Measurements from ENCODE around the gene PTPRT.

PTPRT gene

DNA sequence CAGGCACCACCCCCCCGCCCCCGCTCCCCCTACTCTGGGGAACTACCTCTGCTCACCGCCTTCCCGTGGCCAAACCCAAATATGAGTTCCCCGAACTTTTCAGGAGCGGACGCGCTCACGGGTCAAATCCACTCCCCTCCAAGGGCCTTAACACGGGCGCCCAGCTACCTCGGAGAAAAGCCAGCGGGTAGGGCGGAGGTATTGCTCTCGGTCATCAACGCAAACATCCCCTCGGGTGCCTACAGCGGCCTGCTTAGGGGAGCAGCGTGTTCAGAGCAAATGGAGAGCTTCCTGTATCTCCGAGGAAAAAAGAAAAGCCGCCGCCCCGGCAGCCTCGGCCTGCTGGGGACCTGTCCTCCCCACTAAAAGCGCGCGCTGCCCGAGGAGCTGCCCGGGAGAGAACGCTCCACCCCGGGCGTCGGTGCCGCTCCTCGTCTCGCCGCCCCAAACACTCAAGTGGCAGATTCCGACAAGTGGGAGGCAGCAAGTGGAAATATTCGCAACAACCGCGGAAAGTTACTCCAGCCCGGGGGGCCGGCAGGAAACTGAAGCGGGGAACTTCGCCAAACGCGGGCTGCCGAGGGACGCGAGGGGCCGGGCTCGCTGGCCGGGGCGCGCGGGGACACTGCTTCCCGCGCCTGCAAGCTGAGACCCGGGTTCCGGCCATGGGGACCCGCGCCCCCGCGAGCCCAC, 699 bp downstream of the PTPRT start:
- ChIA-PET CTCF (interaction anchor here (2.7 kb wide), 1 partner anchor 1451 kb away, joined by 17 read pairs; no protein-coding TSS in a partner anchor), POLR2A (no interaction called here)
- TF ChIP-seq, protein P1, sequence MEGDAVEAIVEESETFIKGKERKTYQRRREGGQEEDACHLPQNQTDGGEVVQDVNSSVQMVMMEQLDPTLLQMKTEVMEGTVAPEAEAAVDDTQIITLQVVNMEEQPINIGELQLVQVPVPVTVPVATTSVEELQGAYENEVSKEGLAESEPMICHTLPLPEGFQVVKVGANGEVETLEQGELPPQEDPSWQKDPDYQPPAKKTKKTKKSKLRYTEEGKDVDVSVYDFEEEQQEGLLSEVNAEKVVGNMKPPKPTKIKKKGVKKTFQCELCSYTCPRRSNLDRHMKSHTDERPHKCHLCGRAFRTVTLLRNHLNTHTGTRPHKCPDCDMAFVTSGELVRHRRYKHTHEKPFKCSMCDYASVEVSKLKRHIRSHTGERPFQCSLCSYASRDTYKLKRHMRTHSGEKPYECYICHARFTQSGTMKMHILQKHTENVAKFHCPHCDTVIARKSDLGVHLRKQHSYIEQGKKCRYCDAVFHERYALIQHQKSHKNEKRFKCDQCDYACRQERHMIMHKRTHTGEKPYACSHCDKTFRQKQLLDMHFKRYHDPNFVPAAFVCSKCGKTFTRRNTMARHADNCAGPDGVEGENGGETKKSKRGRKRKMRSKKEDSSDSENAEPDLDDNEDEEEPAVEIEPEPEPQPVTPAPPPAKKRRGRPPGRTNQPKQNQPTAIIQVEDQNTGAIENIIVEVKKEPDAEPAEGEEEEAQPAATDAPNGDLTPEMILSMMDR (IDR thresholded peaks at IDR 0.05; ENCODE audit: control extremely low read depth, extremely low read depth, low read depth, missing control alignments), result no peak
- DNase-seq (ENCODE audit: extremely low spot score), result no peak

GRCh38 chr20:43188234-43188653, 1.5 kb downstream of the PTPRT start:
- ChIA-PET CTCF (interaction anchor here (0.9 to 3.6 kb wide), 5 partner anchors 8 to 1454 kb away, joined by 3 to 17 read pairs (median 5); no protein-coding TSS in a partner anchor), POLR2A (no interaction called here)
- no peak for DNase-seq (ENCODE audit: extremely low spot score)
- TF ChIP-seq, protein P1 (IDR thresholded peaks at IDR 0.05; ENCODE audit: control extremely low read depth, extremely low read depth, low read depth, missing control alignments), result no peak

DNA sequence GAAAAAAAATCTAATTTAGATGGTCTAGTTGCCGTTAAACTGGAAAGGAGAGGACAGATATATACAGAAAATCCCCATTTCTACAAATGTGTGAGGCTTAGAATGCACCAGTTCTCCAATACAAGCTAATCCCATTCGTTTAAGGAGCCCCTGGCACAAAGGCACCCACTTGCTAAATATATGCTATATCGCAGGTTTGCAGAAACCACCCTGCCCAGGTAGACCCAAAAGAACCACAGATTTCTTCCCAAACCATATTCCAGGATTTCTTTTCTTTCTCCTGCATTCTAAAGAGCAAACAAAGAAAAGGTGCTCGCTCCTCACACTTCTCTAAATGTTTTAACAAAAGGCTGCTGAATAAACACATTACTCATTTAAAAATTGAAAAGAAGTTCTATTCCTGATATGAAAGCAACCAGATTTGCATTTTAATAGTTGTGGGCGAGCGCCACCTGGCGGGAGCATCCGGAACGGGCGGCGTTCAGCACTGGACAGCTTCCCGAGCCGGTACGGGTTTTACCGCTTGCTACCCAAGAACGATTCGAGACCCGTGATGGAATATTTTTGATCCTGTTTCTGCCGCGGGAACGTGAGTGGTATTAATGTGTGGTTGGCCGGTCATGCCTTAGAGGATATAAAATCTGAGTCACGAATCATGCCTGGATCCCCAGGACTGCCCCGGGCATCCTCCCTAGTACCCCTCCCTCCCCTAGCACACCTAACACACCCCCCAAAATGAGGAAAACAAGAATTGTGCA, 2.1 kb downstream of the PTPRT start:
- POLR2A ChIA-PET, result no interaction called here
- peak; percentile 77 for DNase-seq (ENCODE audit: extremely low spot score)
- TF ChIP-seq, protein P1 (IDR thresholded peaks at IDR 0.05; ENCODE audit: control extremely low read depth, extremely low read depth, low read depth, missing control alignments), result peak; percentile 92
- CTCF ChIA-PET, result interaction anchor here (0.9 to 3.6 kb wide), 6 partner anchors 9 to 1453 kb away, joined by 3 to 17 read pairs (median 4); no protein-coding TSS in a partner anchor

- TF ChIP-seq, protein P1 (IDR thresholded peaks at IDR 0.05; ENCODE audit: control extremely low read depth, extremely low read depth, low read depth, missing control alignments), result no peak
- ChIA-PET CTCF (interaction anchor here (0.7 to 3.6 kb wide), 4 partner anchors 34 to 1452 kb away, joined by 3 to 11 read pairs (median 4); no protein-coding TSS in a partner anchor), POLR2A (no interaction called here)
- DNase-seq (ENCODE audit: extremely low spot score), result no peak
Measured at GRCh38 chr20:43186312-43186711, 3.4 kb downstream of the PTPRT start.

DNA sequence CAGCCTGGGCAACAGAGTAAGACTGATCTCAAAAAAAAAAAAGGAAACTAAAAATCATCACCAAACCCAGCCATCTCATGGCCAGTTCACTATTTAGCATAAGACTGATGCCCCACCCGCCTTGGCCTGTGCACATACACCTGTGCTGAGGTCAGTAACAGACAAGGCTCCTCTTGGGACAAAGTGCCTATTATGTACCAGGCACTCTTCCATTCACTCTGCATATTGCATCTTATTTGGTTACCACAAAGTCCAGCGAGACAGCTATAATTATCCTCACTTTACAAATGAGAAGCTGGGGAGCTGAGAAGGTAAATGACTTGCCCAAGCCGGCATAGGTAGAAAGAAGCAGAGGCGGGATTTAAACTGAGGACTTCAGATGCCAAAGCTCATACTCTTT, 3.8 kb downstream of the PTPRT start:
- ChIA-PET CTCF (interaction anchor here (0.7 to 3.6 kb wide), 3 partner anchors 34 to 1451 kb away, joined by 3 to 11 read pairs (median 4); no protein-coding TSS in a partner anchor), POLR2A (no interaction called here)
- no peak for DNase-seq (ENCODE audit: extremely low spot score)
- TF ChIP-seq, protein P1 (IDR thresholded peaks at IDR 0.05; ENCODE audit: control extremely low read depth, extremely low read depth, low read depth, missing control alignments), result no peak

GRCh38 chr20:43183536-43184070, 6.1 kb downstream of the PTPRT start:
- TF ChIP-seq, protein P1 (IDR thresholded peaks at IDR 0.05; ENCODE audit: control extremely low read depth, extremely low read depth, low read depth, missing control alignments), result no peak
- ChIA-PET CTCF (interaction anchor here (1.0 to 1.1 kb wide), 2 partner anchors 38 to 1445 kb away, joined by 3 read pairs; no protein-coding TSS in a partner anchor), POLR2A (no interaction called here)
- DNase-seq (ENCODE audit: extremely low spot score), result no peak

Data from GM10248 (cell line).